T-helper 1 cell (primary cell): ENCODE measurements around the gene DCTN2.

Experiments
- DNase-seq, 5 donors: peaks; one replicate each; pipeline ENCODE4 v3.0.0-alpha.2; 2012 to 2020

Gene DCTN2

GRCh38 chr12:57485695-57486094 is 61.3 kb downstream of the DCTN2 start:
- no peak for DNase-seq

GRCh38 chr12:57483466-57483865 is 63.5 kb downstream of the DCTN2 start:
- no peak for DNase-seq

- no peak for DNase-seq
These were observed 65.3 kb downstream of the DCTN2 start for GRCh38 chr12:57481671-57482070.
